Tibial artery (tissue), 4 donors: ENCODE data around the gene FREM3.
A peak's percentile ranks its signal among the peaks of the same experiment; 100 is the strongest.

Experiments used
- DNase-seq, 2 donors: peaks; one replicate each; pipeline ENCODE4 v3.0.0-alpha.2; 2019
- H3K27ac ChIP-seq, 2 donors: fragments of 200-600 bp; sonication (generic) in 1 of 2; 1 replicate in 1 of 2; 2 replicates in 1 of 2; pipeline ENCODE4 v1.5.1; 2018 to 2019; ENCODE audit warnings: mild to moderate bottlenecking in 1 of 2
- H3K27me3 ChIP-seq, 2 donors: fragments of 200-600 bp; sonication (generic) in 1 of 2; one replicate each; pipeline versions ENCODE4 v1.5.1 to v1.6.0; 2016 to 2019
- H3K36me3 ChIP-seq, 3 donors: fragments of 200-600 bp; sonication (generic) in 2 of 3; one replicate each; pipeline ENCODE4 v1.5.1; 2016 to 2019; ENCODE audit warnings: mild to moderate bottlenecking in 2 of 3
- H3K4me1 ChIP-seq, 4 donors: fragments of 200-600 bp; sonication (generic) in 2 of 4; 1 replicate in 3 of 4; 2 replicates in 1 of 4; pipeline ENCODE4 v1.5.1; 2016 to 2019
- H3K4me3 ChIP-seq, 2 donors: fragments of 200-600 bp; sonication (generic) in 1 of 2; 1 replicate in 1 of 2; 2 replicates in 1 of 2; pipeline ENCODE4 v1.5.1; 2018 to 2019; ENCODE audit warnings: mild to moderate bottlenecking in 2 of 2
- H3K9me3 ChIP-seq, 3 donors: fragments of 200-600 bp; sonication (generic) in 1 of 3; one replicate each; pipeline ENCODE4 v1.5.1; 2016 to 2019
- CTCF ChIP-seq, 2 experiments: fragments of 200-600 bp in 1 of 2; fragments of 450-650 bp in 1 of 2; IDR thresholded peaks; one replicate each; pipeline ENCODE4 v1.5.1; 2017 to 2019; ENCODE audit warnings: antibody characterized with exemption in 2 of 2, mild to moderate bottlenecking in 1 of 2, moderate library complexity in 1 of 2
- intact Hi-C: fragments of 100-400 bp; cut with DNase I; formaldehyde crosslinking; loops from one replicate; pipeline ENCODE4 v1.15.0; 2023; ENCODE audit warnings: low total_unique reads

Gene FREM3

GRCh38 chr4:143712155-143712550 lies 11.7 kb upstream of the FREM3 start:
- Histone ChIP-seq H3K4me3 (no peak overlapping the region), H3K27me3 (no peaks in the 10 kb centered on the region), H3K27ac (no peak overlapping the region), H3K4me1 (no peaks in the 10 kb centered on the region), H3K9me3 (no peaks in the 10 kb centered on the region), H3K36me3 (no peaks in the 10 kb centered on the region)
- DNase-seq = no peak
- intact Hi-C loops = no loop called here
- TF ChIP-seq CTCF (IDR thresholded peaks at IDR 0.05) = no peak

GRCh38 chr4:143711543-143712154 lies 11.2 kb upstream of the FREM3 start:
- DNase-seq = no peak
- Histone ChIP-seq H3K4me1 (no peaks in the 10 kb centered on the region), H3K27ac (no peak overlapping the region), H3K9me3 (no peaks in the 10 kb centered on the region), H3K4me3 (no peak overlapping the region), H3K36me3 (no peaks in the 10 kb centered on the region), H3K27me3 (no peaks in the 10 kb centered on the region)
- no peak for TF ChIP-seq CTCF (IDR thresholded peaks at IDR 0.05)
- intact Hi-C loops = no loop called here

DNA sequence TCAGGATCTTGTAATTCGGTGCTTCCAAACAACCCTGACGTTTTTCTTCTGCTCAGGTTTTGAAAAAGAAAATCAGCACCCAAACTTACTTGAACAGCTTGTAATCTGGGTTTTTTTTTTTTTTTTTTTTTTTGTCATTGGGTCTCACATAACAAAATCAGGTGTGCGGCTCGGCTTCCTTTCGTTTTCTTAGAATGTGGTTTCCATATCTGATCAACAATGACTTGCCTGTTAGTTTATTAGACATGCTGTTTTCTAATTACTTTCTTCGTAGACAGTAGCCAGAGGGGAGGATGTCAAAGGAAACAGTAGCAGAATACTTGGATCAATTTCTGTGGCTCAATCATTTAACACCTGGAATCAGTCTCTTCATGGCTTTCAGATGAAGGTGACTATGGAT lies 890 bp upstream of the FREM3 start:
- no peaks in the 10 kb centered on the region for H3K9me3 ChIP-seq
- H3K36me3 ChIP-seq = no peaks in the 10 kb centered on the region
- H3K27ac ChIP-seq = no peak overlapping the region
- H3K4me1 ChIP-seq = peaks cover 0 to 19% (median 16%) of the 10 kb centered on the region in 4 donors
- TF ChIP-seq CTCF (IDR thresholded peaks at IDR 0.05) = no peak
- no peak overlapping the region for H3K4me3 ChIP-seq
- intact Hi-C loops = no loop called here
- no peak for DNase-seq
- H3K27me3 ChIP-seq = peaks cover 0 to 28% of the 10 kb centered on the region in 2 donors

DNA sequence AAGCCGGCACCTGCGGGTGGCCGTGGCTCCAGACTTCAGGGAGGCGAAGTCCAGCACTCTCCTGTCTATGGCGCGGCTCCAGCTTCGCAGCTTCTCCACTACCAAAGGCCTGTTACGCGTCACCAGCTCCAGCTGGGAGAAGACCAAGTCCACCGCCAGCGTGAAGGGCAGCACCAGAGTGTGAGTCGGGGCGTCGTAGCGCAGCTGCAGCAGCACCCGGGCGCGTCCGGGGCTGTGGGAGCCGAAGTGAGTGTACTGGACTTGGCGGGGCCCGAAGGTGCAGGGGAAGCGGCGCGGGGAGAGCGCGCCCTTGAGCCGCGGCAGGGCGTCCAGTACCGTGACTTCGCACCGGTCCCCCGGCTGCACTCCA lies 444 bp downstream of the FREM3 start:
- no peaks in the 10 kb centered on the region for H3K36me3 ChIP-seq
- H3K4me1 ChIP-seq = peaks cover 0 to 19% (median 16%) of the 10 kb centered on the region in 4 donors
- H3K9me3 ChIP-seq = no peaks in the 10 kb centered on the region
- H3K4me3 ChIP-seq = peak overlapping the region; percentile 40 to 54
- H3K27ac ChIP-seq = no peak overlapping the region
- no peak for TF ChIP-seq CTCF (IDR thresholded peaks at IDR 0.05)
- peaks cover 0 to 28% of the 10 kb centered on the region in 2 donors for H3K27me3 ChIP-seq
- intact Hi-C loops = no loop called here
- DNase-seq = no peak

DNA sequence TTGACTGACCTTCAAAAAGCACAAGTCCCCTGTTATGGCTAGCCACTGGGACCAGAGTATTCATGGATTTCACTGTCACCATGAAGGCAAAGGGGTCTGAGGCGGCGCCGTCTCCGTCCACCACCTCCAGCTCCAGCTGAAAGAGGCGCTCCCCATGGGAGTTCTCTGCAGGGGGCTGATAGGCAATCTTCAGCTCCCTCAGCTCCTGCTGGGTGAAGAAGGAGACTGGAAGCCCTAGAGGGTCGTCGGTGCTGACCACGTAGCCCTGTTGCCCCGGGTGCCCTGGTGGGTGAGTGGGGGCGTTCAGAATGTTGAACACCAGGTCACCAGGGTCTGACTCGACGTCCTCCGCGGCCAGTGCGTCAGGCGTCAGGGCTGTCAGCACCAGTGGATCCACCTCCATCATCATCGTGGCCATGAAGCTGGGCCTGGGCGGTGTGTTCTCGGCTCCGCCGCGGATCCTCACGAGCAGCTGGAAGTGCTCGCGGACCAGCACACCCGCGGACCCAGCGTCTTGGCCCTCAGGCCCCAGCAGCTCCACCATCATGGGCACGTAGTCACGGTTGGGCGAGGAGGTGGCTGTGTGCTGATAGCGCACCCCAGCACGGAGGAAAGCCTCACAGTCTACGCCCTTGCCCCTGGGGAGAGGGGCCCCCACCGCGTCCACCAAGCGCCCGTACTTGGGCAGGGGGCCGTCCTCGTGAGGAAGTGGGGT lies 987 bp downstream of the FREM3 start:
- intact Hi-C loops = no loop called here
- TF ChIP-seq CTCF (IDR thresholded peaks at IDR 0.05) = no peak
- H3K4me1 ChIP-seq = peaks cover 0 to 19% (median 16%) of the 10 kb centered on the region in 4 donors
- H3K36me3 ChIP-seq = no peaks in the 10 kb centered on the region
- peaks cover 0 to 28% of the 10 kb centered on the region in 2 donors for H3K27me3 ChIP-seq
- DNase-seq = no peak
- H3K4me3 ChIP-seq = peak overlapping the region; percentile 40 to 54
- no peaks in the 10 kb centered on the region for H3K9me3 ChIP-seq
- no peak overlapping the region for H3K27ac ChIP-seq
